GM19467 (cell line): ENCODE data around the gene CENPS.
"Not testable (repeated sequence)": the region's sequence is repeated elsewhere in the genome, so short reads cannot be mapped to it uniquely, and the experiment has no call there.

ENCODE experiments used
- ATAC-seq: cut with Tn5 transposase; IDR thresholded peaks from one replicate; pipeline ENCODE4 v1.9.1; 2021; ENCODE audit warnings: mild to moderate bottlenecking, moderate library complexity; ENCODE audit not compliant: unreplicated experiment

The CENPS gene

DNA sequence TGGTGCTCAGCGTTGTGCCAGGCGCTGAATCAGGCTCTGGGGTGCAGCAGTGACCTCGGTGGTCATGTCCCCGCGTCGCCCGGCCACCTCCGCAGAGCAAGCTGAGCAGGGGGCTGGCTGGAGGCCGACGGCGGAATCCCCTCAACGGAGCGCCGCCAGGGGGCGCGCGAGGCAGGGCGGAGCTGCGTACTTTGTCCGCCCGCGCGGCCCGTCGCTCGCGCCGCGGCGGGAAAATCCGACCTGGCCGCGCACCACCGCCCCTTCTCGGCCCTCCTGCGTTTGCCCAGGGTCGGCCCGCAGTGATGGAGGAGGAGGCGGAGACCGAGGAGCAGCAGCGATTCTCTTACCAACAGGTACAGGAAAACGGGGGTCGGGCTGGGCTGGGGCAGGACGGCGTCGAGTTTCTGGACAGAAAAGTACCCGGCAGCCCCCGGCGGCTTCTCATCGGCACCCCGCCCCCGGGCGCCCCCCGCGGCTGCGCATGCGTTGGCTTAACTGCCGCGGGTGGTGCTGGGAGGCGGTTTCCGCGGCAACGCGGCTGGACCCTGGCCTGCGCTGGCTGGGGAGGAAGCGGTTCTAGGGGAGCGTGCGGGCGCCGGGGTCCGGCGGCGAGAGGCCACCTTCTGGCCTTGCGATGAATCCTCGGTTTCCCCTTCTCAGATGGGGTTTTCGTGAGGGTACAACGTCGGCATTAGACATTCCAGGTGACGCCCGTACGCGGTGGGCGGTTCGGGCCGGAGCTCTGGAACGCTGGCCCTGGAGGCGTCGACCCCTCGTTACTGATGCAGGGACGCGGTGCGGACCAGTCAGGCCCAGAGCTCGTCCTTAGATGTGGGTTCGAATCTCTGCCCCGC, at the start of gene CENPS:
TSS of gene CENPS (plus strand) at position 218 of the 854 bp plus-strand sequence. CDS start at position 303, 85 bp downstream.
- peak; percentile 68 for ATAC-seq

- no peak for ATAC-seq
Measured at GRCh38 chr1:10380594-10381275, 49.5 kb upstream of the CENPS start.

DNA sequence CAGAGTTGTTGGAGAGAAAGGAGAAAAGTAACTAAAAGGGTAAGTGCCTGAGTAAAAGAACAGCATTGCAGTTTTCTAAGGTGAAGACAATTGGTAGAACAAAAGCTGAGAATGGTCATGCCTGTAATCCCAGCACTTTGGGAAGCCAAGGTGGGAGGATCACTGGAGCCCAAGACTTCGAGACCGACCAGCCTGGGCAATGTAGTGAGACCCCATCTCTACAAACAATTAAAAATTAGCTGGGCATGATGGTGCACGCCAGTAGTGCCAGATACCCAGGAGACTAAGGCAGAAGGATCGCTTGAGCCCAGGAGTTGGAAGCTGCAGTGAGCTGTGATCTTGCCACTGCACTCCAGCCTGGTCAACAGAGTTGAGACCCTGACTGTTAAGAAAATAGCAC, 46.6 kb upstream of the CENPS start:
- ATAC-seq: no peak

DNA sequence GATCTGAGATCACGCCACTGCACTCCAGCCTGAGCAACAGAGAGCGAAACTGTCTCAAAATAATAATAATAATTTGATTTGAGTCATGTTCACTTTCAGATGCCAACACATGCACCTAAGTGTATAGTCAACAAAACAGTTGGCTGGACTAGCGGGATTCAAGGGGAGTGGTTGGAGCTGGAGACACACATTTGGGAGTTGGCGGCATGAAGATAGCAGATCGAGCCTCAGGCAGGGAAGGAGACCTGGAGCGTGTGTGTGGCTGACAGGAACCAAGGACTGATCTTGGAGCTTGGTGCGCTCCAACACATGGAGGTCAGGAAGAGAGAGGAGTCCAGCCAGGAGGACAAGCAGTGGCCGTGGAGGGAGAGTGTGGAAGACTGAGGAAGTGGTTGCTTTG, 46.0 kb upstream of the CENPS start:
- no peak for ATAC-seq

DNA sequence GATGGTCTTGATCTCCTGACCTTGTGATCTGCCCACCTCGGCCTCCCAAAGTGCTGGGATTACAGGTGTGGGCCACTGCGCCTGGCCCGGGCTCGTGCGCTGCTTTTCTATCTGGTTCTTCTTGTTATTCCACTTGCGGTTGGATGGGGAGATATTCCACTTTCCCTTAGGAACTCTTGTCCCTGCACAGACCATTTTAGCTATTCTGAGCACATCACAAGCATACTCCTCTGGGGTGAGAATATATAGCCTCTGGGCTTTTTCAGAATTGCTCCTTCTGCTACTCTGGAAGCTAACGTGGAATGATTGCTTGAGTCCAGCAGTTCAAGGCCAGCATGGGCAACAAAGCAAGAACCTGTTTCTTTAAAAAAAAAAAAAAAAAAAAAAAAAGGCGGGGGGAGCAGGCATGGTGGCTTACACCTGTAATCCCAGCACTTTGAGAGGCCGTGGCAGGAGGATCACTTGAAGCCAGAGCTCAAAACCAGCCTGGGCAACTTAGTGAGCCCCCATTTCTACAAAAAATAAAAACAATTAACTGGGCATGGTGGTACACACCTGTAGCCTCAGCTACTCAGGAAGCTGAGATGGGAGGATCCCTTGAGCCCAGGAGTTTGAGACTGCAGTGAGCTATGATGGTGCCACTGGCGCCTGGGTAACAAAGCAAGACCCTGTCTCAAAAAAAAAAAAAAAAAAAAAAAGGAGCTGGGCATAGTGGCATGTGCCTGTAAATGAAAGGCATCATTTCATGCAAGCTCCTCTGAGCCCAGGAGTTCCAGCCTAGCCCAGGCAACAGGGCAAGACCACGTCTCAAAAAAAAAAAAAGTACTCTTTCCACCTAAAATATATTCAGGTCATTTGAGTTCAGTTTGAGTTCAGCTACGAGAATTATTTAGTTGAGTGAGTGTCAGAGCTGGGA, 43.2 kb upstream of the CENPS start:
- ATAC-seq: no peak

DNA sequence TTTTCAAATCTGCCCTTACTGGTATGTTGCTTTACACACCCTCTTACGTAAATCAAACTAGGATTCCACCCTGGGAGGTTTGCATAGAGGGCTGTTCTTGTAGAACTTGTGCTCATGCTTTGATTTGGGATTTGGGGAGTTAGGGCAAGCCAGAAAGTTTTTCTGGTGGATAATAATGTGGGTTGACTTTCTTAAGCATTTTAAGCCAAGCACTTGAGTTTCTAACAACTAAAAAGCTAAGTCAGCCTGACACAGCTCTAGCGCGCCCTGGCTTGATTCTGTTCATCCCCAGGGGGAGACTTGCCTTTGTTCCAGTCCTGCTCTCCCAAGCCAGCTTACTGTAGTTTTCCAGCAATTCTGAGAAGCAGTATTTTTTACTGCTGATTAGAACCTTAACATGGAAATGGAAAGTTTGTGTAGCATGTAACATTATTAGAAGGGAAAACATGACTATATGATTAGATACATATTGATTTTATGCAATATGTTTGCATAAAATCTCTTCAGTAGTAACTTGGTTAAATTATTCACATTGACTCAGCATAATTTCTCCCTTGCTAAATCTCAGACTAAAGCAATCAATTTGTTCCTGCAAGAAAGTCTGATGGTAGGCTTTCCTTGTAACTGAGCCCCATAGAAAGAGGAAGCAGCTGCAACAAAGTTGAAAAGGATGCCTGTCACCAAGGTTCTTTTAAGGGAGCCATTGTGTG, 42.4 kb upstream of the CENPS start:
- ATAC-seq: no peak

DNA sequence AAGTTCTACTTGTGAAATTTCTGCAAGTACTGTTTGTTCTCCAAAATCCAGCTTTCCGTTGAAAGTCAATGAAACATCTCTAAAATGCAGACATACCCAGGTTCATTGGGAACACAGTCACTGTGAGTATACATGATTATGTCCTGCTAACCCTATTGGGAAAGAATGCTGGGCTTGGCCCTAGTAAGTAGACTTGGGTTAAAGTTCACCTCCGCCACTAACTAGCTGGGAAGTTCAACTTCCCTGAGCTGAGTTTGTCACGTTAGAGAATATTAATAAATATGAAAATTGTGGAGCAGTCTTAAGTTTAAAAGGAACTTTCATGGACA, 41.9 kb upstream of the CENPS start:
- no peak for ATAC-seq

DNA sequence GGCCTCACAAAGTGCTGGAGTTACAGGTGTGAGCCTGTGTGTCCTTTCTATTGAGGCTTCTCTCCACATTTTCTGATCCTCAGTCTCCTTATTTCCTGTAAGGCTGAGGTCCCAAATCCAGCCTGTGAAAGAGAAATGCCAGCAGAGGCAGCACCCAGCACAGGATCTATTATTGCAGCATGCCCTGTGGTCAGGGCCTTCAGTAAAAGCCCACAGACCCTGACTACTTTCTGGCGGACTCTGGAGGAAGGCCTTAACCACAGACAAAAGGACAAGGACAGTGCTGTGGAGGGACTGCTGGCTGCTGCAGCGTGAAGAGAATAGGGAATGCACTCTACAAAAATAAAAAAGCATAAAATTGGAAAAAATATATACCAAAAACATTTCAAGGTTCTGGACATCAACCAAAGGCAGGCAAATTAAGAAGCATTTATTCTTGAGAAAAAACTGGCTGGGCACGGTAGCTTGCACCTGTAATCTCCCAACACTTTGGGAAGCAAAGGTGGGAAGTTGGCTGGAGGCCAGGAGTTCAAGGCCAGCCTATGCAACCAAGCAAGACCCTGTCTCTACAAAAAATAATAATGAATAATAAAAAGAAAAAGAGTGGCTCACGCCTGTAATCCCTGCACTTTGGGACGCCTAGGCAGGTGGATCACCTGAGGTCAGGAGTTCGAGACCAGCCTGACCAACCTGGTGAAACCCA, 40.8 kb upstream of the CENPS start:
- ATAC-seq: no peak

DNA sequence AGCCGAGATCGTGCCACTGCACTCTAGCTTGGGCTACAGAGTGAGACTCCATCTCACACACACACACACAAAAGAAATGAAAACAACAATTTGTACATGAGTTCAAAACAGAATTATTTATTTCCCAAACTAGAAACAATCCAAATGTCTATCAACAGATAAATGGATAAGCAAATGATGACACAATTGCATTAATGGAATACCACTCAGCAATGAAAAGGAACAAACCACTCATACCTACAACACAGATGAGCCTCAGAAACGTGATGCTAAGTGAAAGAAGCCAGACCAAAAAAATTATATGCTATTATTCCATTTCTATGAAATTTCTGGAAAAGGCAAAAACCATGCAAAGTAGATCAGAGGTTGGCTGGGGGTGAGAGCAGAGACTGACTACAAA, 33.4 kb upstream of the CENPS start:
- no peak for ATAC-seq

- no peak for ATAC-seq
Measured at GRCh38 chr1:10398278-10398733, 31.9 kb upstream of the CENPS start.

DNA sequence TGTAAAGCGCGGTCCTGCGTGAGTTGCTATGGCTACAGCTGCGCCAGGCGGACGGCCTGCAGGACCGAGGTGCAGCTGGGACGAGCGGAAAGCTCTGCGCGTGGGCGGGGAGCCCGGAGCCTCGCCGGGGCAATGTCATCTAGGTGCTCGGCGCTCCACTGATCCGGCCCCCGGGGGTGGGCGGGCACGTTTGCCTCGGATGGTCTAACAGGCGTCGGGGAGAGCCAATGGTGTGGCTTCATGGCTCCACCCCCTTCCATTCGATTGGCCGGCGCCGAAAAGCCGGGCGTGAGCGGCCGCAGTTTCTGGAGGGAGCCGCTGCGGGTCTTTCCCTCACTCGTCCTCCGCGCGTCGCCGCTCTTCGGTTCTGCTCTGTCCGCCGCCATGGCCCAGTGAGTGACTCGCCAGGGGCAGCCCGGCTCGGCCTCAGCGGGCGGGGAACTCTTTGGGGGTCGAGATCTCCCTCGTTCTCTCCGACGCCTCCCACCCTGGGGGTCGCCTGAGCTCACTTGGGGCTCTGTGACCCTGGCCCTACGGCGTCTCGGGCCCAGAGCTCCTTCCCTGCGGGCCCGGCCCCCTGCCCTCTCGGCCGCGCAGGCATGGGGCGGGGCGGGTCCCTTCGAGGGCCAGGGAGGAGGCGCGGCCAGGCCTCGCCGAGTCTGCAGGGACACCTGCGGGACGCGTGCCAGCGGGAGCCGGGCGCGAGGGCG, 31.3 kb upstream of the CENPS start, which contains the start of gene PGD:
TSS of gene PGD (plus strand) at position 331 of the 710 bp plus-strand sequence. CDS start at position 385, 54 bp downstream.
- ATAC-seq: peak; percentile 91

GRCh38 chr1:10399444-10399941, 30.7 kb upstream of the CENPS start:
- ATAC-seq: no peak

- no peak for ATAC-seq
Measured at GRCh38 chr1:10400013-10400412, 30.2 kb upstream of the CENPS start.

DNA sequence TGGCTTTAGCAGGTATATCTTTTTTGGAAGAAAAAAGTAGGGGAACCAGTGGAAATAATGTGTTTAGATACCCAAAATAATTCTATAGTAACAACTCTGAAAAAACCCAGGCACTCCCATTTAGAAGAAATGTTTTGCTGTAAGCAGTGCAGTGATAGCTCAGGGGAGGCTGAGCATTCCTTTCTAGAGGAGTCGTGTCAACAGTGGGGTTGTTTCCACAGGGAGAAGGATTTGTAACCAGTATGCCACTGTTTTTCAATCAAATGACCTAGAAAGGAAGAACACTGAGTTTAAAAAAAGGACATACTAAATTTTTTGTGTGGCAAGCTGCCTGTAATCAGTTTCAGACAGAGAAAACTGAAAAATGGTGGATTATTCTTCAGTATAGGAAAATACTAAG, 29.0 kb upstream of the CENPS start:
- ATAC-seq: no peak

- ATAC-seq: no peak
Measured at GRCh38 chr1:10402729-10403274, 27.4 kb upstream of the CENPS start.

DNA sequence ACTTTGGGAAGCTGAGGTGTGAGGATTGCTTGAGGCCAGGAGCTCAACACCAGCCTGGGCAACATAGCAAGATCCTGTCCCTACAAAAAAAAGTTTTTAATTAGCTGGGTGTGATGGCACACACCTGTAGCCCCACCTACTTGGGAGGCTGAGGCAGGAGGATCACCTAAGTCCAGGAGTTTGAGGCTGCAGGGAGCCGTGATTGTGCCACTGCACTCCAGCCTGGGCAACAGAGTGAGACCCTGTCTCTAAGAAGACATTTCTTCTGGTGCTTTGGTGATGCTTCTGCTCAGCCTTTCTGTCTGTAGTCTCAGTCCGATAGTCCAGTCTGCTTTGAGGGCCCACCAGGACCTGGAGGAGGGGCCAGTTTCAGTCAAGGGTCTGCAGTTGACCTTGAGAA, 23.0 kb upstream of the CENPS start:
- ATAC-seq: no peak

DNA sequence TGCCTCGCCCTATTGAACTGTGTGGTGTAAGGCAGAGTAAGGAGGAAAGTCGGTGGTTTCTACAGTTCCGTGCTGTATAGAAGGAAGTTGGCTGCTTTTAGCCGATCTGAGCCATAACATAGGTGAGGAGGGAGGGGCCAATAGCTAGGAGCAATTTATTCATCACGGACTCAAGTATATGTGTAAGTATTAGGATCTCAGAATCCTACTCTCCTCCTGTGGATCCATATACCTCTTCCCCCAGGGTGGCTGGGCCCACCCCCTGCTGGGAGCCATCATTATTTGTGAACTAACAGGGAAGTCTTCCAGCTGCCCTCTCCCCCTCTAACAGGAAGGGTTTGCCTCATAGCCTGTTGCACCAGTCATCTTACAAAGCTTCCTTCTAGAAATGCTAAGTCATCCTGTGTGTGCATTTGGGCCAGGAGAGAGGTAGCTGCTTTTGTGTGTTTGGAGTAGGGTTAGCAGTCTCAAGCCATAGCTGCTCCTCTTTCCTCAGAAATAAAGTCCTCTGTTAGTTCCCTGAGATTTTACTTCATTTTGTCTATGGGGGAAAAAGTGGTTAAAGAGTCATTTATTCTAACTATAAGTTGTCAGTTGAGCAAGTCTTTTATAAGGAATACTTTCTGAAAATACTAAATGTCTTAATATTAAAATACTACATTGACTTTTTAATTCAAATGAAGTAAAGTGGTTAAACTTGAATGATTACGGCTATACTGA, 14.9 kb upstream of the CENPS start:
- ATAC-seq: no peak

DNA sequence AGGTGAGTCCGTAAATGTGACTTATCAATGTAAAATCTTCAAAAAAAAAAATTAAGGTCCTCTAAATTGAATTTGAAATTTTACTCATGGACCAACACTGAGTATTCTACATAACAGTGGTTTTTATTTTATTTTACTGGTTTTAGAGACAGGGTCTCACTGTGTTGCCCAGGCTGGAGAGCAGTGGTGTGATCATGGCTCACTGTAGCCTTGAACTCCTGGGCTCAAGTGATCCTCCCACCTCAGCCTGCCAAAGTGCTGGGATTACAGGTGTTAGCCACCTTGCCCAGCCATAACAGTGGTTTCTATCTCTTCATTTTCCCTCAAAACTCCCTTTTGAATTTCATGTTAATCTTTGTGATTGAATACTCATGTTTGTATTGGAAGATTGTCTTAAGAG, 14.3 kb upstream of the CENPS start:
- not testable (repeated sequence) for ATAC-seq
